K562 (cell line): Measurements from ENCODE around the gene CHTF8. TPM values are rescaled to one million over a fixed set of nuclear protein-coding genes. Genes with fewer than 3 reads are reported as not detected.

Experiments
- ATAC-seq: fragments of 200-7000 bp; cut with Tn5 transposase; 3 replicates; pipeline ENCODE4 v1.9.1; 2020; ENCODE audit warnings: moderate library complexity
- BruUV-seq: library from RNA; stranded (reverse); fragments of 400-500 nt; replicated peaks from 2 replicates; lab custom pipeline; 2021; lab: Mats Ljungman, UMichigan
- CTCF ChIA-PET: fragments of 300-600 bp; formaldehyde crosslinking; extraction: SDS; loops from one replicate; lab custom pipeline; 2021; ENCODE audit warnings: low intra/inter-chr PET ratio; lab: Yijun Ruan, JAX
- POLR2A ChIA-PET: fragments of 300-600, 350-650 bp; sonication (Branson Sonifier 250); formaldehyde crosslinking; extraction: SDS; loops from one replicate; lab custom pipeline; 2021; ENCODE audit warnings: antibody characterized with exemption, inconsistent platforms; lab: Yijun Ruan, JAX
- DNase-seq, 4 experiments: peaks; one replicate each; pipeline versions ENCODE4 v3.0.0 to v3.0.0-alpha.2; 2011 to 2018; ENCODE audit warnings: low spot score in 3 of 4, mixed read lengths in 3 of 4; ENCODE audit errors: extremely low read depth in 1 of 4
- FAIRE-seq: peaks from 2 replicates; lab custom pipeline; 2011; peaks lifted over from hg19 to GRCh38; lab: Jason Lieb, UNC
- H2AFZ ChIP-seq: 2 replicates; pipeline ENCODE4 v1.6.0; 2011; ENCODE audit warnings: low read depth, low read length, control low read depth, inconsistent platforms
- H3K27ac ChIP-seq: fragments of 200-600 bp; 3 replicates; pipeline ENCODE4 v1.8.0; 2011; ENCODE audit warnings: low read depth, mild to moderate bottlenecking, control low read depth, inconsistent platforms, low read length, moderate library complexity, mixed read lengths; ENCODE audit errors: extremely low read depth
- H3K27me3 ChIP-seq, 2 experiments: fragments of 300-600 bp in 1 of 2; 2 replicates in 1 of 2; 3 replicates in 1 of 2; pipeline versions ENCODE4 v1.6.0 to v1.8.0; 2011; ENCODE audit warnings: inconsistent platforms in 2 of 2, low read length in 2 of 2, mild to moderate bottlenecking in 1 of 2, mixed read lengths in 1 of 2, moderate library complexity in 1 of 2; ENCODE audit not compliant: control insufficient read depth in 2 of 2, insufficient read depth in 2 of 2
- H3K36me3 ChIP-seq: fragments of 300-600 bp; 3 replicates; pipeline ENCODE4 v1.8.0; 2011; ENCODE audit warnings: mild to moderate bottlenecking, low read length, inconsistent platforms; ENCODE audit not compliant: control insufficient read depth, insufficient read depth
- H3K4me1 ChIP-seq, 2 experiments: fragments of 200-600 bp in 1 of 2; replicated peaks in 1 of 2; 2 replicates in 1 of 2; 3 replicates in 1 of 2; pipeline versions ENCODE4 v1.5.1 to v1.8.0; 2011; ENCODE audit warnings: inconsistent platforms in 2 of 2, low read length in 2 of 2, mild to moderate bottlenecking in 1 of 2, mixed read lengths in 1 of 2, moderate library complexity in 1 of 2; ENCODE audit not compliant: control insufficient read depth in 2 of 2, insufficient read depth in 2 of 2
- H3K4me2 ChIP-seq: 2 replicates; pipeline ENCODE4 v1.6.1; 2011; ENCODE audit warnings: low read length, control low read depth, inconsistent platforms, mixed read lengths; ENCODE audit not compliant: insufficient read depth
- H3K4me3 ChIP-seq: fragments of 200-600 bp; sonication (generic), shearing (Covaris generic); 2 replicates; pipeline ENCODE4 v1.5.1; 2016; ENCODE audit warnings: control low read depth, inconsistent platforms
- H3K79me2 ChIP-seq: fragments of 200-600 bp; 3 replicates; pipeline ENCODE4 v1.8.0; 2011; ENCODE audit warnings: low read length, inconsistent platforms; ENCODE audit not compliant: control insufficient read depth, insufficient read depth
- H3K9ac ChIP-seq, 2 experiments: 2 replicates each; pipeline versions ENCODE4 v1.6.0 to v1.6.1; 2011; ENCODE audit warnings: low read depth in 2 of 2, low read length in 2 of 2, control low read depth in 1 of 2, inconsistent platforms in 1 of 2, mild to moderate bottlenecking in 1 of 2, mixed read lengths in 1 of 2; ENCODE audit not compliant: insufficient read depth in 1 of 2
- H3K9me1 ChIP-seq: one replicate; pipeline ENCODE4 v1.6.0; 2011; ENCODE audit warnings: inconsistent platforms, mild to moderate bottlenecking, low read length, moderate library complexity; ENCODE audit not compliant: control insufficient read depth, insufficient read depth
- H3K9me3 ChIP-seq: replicated peaks from 2 replicates; pipeline ENCODE4 v1.5.1; 2011; ENCODE audit warnings: low read depth, low read length, inconsistent platforms; ENCODE audit not compliant: control insufficient read depth, insufficient read depth
- H4K20me1 ChIP-seq: replicated peaks from 2 replicates; pipeline ENCODE4 v1.6.1; 2011; ENCODE audit warnings: low read length, inconsistent platforms, mixed read lengths; ENCODE audit not compliant: control insufficient read depth, insufficient read depth
- CREB1 ChIP-seq, 2 experiments: sonication (generic) in 1 of 2; formaldehyde crosslinking in 1 of 2; IDR thresholded peaks; 2 replicates each; pipeline versions ENCODE4 v1.6.1 to v1.8.0; 2012 to 2022; ENCODE audit warnings: inconsistent platforms in 1 of 2, mild to moderate bottlenecking in 1 of 2, missing genetic modification reagents in 1 of 2, moderate library complexity in 1 of 2
- PML ChIP-seq: IDR thresholded peaks from 2 replicates; pipeline ENCODE4 v1.6.1; 2012; ENCODE audit warnings: low read length, inconsistent platforms
- POLR2AphosphoS2 ChIP-seq: IDR thresholded peaks from 2 replicates; pipeline ENCODE4 v1.6.1; 2012; ENCODE audit warnings: low read length, improper control_type of control experiment
- POLR2AphosphoS5 ChIP-seq: IDR thresholded peaks from 2 replicates; pipeline ENCODE4 v1.6.1; 2011; ENCODE audit warnings: mild to moderate bottlenecking, low read depth, low read length, moderate library complexity; ENCODE audit not compliant: control insufficient read depth, insufficient read depth
- THRB ChIP-seq: fragments of 450-650 bp; formaldehyde crosslinking; conservative IDR thresholded peaks from 2 replicates; pipeline ENCODE4 v1.4.0; 2022; ENCODE audit warnings: mild to moderate bottlenecking, missing genetic modification characterization
- ZNF780A ChIP-seq: fragments of 250-450 bp; sonication (Bioruptor Pico); IDR thresholded peaks from 2 replicates; pipeline ENCODE4 v1.5.0; 2021; ENCODE audit warnings: mild to moderate bottlenecking
- WGBS: fragments of 100-300 bp; shearing (Covaris generic); methylation state at CpG from one replicate; pipeline ENCODE4 v1.1.6; 2016; ENCODE audit warnings: low coverage, mixed read lengths; ENCODE audit not compliant: insufficient coverage; ENCODE audit errors: missing lambda C conversion rate; 5-methylcytosine and 5-hydroxymethylcytosine counted together
- in situ Hi-C: fragments of 300-500 bp; cut with MboI; formaldehyde crosslinking; loops from 4 replicates; pipeline ENCODE4 v1.15.0; 2018; ENCODE audit warnings: inconsistent platforms, mixed read lengths
- intact Hi-C: fragments of 100-400 bp; cut with micrococcal nuclease; formaldehyde crosslinking; loops from 2 replicates; pipeline ENCODE4 v1.14.2; 2022
- polyA plus RNA-seq, 8 experiments: library from polyadenylated mRNA; depleted of rRNA in 4 of 8; stranded (reverse) in 5 of 8; unstranded in 3 of 8; fragments of >200 nt; fragmentation: Nextera tagmentation in 2 of 8; fragmentation: Illumina TruSeq in 1 of 8; extraction: Ambion mirVana in 2 of 8; extraction: Trizol in 1 of 8; gene quantifications; 2 replicates each; pipeline versions ENCODE4 v1.2.1 to v1.2.3, GENCODE V29; 2011 to 2014; ENCODE audit warnings: inconsistent platforms in 1 of 8, missing spikeins in 1 of 8
- total RNA-seq, 7 experiments: library from RNA; depleted of rRNA in 6 of 7; stranded (reverse); fragments of >200 nt in 6 of 7; fragmentation: Illumina TruSeq in 2 of 7; extraction: Trizol in 2 of 7; gene quantifications; 2 replicates each; pipeline versions ENCODE4 v1.2.1 to v1.2.3, GENCODE V29; 2011 to 2021; ENCODE audit warnings: low replicate concordance in 1 of 7

The CHTF8 gene
- total and polyA plus RNA-seq, 9 of the 15 experiments (the other 6 are each of a cell fraction or from before 2014, with no cell fraction given) = 20.2 to 199 (median 108) TPM

- 0 out of 2 replicates have a peak, but pooled peaks cover 3% of the 10 kb centered on the region for H4K20me1 ChIP-seq
- H3K4me1 ChIP-seq = peaks cover 7 to 17% of the 10 kb centered on the region in 2 experiments; a peak in 3 of 5 replicates
- 81% methylated on average over 6 of the region's 6 CpGs for WGBS
- ChIA-PET CTCF (no interaction called here), POLR2A (interaction anchor here (0.9 to 1.2 kb wide), 3 partner anchors 11 to 431 kb away, joined by 3 to 4 read pairs (median 3); no protein-coding TSS in a partner anchor)
- no peaks in the 10 kb centered on the region for H3K27me3 ChIP-seq
- H3K79me2 ChIP-seq = peaks cover 93% of the 10 kb centered on the region
- no peak for DNase-seq
- H3K9me3 ChIP-seq = no peaks in the 10 kb centered on the region
- ATAC-seq = no peak
- H3K36me3 ChIP-seq = peaks cover 64% of the 10 kb centered on the region
- peak; percentile 51; the same call in 1 of the 2 replicates for TF ChIP-seq PML
- TF ChIP-seq POLR2AphosphoS5 = peak; percentile 27; the same call in 1 of the 2 replicates
- peak; percentile 73; the same call in 1 of the 2 replicates for TF ChIP-seq POLR2AphosphoS2
- TF ChIP-seq CREB1 (IDR thresholded peaks at IDR 0.05) = no peak
- TF ChIP-seq CREB1 (CRISPR knock-in tag; IDR thresholded peaks at IDR 0.05) = no peak
- 0 out of 2 replicates have a peak, but pooled peaks have one; percentile 12 for TF ChIP-seq THRB
- no peak for TF ChIP-seq ZNF780A (CRISPR knock-in tag)
- no peak for FAIRE-seq
- H3K27ac ChIP-seq = peak overlapping the region; percentile 11; the same call in 1 of the 3 replicates
- H3K4me2 ChIP-seq = 0 out of 2 replicates have a peak overlapping the region, but pooled peaks have one; percentile 17
- intact Hi-C loops = no loop called here
- no peak overlapping the region; the same call in 1 of the 2 replicates for H3K4me3 ChIP-seq
- no peaks in the 10 kb centered on the region for H3K9me1 ChIP-seq
- H3K9ac ChIP-seq = peak overlapping the region in 1 of 2 experiments; percentile 99; a peak in 1 of 4 replicates
- BruUV-seq = no TSS peak
- H2AFZ ChIP-seq = no peak overlapping the region
- in situ Hi-C loops = no loop called here
Measured at GRCh38 chr16:69130461-69130860, 1.9 kb downstream of the CHTF8 start.
